HG03025 (cell line): ENCODE data around the gene MAP3K2.
"Not testable (repeated sequence)": the region's sequence is repeated elsewhere in the genome, so short reads cannot be mapped to it uniquely, and the experiment has no call there.

Experiments used
- ATAC-seq: cut with Tn5 transposase; IDR thresholded peaks from one replicate; pipeline ENCODE4 v1.9.1; 2021; ENCODE audit warnings: mild to moderate bottlenecking, moderate library complexity; ENCODE audit not compliant: unreplicated experiment, low FRiP score

MAP3K2 gene

DNA sequence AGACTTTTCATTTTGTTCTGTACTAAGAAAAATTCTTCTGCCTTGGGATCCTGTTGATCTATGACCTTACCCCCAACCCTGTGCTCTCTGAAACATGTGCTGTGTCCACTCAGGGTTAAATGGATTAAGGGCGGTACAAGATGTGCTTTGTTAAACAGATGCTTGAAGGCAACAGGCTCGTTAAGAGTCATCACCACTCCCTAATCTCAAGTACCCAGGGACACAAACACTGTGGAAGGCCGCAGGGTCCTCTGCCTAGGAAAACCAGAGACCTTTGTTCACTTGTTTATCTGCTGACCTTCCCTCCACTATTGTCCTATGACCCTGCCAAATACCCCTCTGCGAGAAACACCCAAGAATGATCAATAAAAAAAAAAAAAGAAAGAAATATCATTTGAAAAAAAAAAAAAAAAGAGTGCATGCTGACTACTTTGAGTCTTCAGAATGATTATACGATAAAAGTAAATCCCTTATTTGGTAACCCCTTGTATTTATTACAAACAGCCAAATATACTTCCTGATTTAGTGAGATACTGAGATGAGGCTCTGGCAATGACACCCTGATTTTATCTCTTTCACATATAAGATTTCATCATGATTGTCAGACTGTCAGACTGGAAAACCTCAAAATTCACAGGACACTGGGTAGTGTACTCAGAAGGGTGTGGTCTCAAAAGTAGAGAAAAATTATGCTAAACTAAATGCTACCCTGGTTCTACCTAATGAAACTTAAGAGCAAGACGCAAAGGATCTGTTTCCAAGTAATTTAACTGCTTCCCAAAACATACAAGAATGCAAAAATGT lies 33.7 kb downstream of the MAP3K2 start:
- not testable (repeated sequence) for ATAC-seq

DNA sequence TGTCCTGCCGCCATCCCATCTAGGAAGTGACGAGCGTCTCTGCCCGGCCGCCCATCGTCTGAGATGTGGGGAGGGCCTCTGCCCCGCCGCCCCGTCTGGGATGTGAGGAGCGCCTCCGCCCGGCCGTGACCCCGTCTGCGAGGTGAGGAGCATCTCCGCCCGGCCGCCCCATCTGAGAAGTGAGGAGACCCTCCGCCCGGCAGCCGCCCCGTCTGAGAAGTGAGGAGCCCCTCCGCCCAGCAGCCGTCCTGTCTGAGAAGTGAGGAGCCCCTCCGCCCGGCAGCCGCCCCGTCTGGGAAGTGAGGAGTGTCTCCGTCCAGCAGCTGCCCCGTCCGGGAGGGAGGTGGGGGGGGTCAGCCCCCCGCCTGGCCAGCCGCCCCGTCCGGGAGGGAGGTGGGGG lies 34.6 kb downstream of the MAP3K2 start:
- not testable (repeated sequence) for ATAC-seq

- ATAC-seq = no peak
Observed at GRCh38 chr2:127351603-127352002, 36.2 kb downstream of the MAP3K2 start.

- ATAC-seq = no peak
Observed at GRCh38 chr2:127348426-127349000, 39.3 kb downstream of the MAP3K2 start.

DNA sequence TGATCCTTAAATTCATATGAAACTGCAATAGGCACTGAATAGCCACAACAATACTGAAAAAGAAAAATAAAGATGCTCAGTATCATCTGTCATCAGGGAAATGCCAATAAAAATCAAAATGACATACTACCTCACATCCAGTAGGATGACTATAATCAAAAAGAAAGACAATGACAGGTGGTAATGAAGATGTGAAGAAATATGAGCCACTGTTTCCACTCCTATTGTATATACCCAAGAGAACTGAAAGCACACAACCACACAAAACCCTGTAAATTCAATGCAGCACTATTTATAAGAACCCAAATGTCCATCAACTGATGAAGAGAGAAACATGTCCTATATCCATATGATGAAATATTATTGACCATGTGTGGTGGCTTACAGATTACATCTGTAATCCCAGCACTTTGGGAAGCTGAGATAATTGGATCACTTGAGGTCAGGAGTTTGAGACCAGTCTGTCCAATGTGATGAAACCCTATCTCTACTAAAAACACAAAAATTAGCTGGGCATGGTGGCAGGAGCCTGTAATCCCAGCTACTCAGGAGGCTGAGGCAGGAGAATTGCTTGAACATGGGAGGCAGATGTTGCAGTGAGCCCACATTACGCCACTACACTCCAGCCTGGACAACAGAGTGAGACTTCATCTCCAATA lies 39.9 kb downstream of the MAP3K2 start:
- no peak for ATAC-seq

DNA sequence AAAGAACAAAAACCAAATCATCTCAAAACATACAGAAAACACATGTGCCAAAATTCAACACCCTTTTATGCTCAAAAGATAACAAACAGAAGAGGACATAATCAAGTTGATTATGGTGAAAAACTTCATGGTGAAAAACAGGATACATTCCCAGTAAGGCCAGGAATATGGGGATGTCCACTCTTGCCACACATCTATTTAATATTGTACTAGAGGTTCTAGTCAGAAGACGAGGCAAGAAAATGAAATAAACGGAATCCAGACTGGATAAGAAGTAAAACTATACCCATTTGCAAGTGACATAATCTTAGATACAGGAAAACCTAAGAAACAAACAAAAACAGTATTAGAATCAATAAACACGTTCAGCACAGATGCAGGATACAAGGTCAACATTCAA lies 40.8 kb downstream of the MAP3K2 start:
- no peak for ATAC-seq

GRCh38 chr2:127343277-127343676 lies 44.5 kb downstream of the MAP3K2 start:
- no peak for ATAC-seq

DNA sequence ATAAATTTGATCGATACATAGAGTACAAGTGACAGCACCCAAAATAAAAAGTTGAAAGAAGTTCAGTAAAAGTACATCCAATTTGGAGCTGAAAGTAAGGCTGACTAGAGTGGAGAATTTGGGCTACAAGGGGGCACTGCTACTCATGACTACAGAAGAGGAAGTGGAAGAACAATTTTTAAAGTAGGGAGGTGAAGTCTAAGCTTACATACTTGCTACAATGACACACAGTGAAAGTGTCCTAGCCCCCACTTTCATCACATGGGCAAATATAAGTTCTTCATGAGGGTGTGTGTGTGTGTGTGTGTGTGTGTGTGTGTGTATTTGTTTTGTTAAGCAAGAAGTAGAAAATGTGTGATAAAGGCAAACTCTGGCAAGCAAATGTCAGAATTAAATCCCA lies 45.7 kb downstream of the MAP3K2 start:
- ATAC-seq = peak; percentile 59

GRCh38 chr2:127332335-127332734 lies 55.4 kb downstream of the MAP3K2 start:
- ATAC-seq = no peak

GRCh38 chr2:127330753-127331152 lies 57.0 kb downstream of the MAP3K2 start:
- ATAC-seq = no peak

GRCh38 chr2:127326289-127326945 lies 61.4 kb downstream of the MAP3K2 start:
- ATAC-seq = no peak

GRCh38 chr2:127324635-127325034 lies 63.1 kb downstream of the MAP3K2 start:
- ATAC-seq = no peak

DNA sequence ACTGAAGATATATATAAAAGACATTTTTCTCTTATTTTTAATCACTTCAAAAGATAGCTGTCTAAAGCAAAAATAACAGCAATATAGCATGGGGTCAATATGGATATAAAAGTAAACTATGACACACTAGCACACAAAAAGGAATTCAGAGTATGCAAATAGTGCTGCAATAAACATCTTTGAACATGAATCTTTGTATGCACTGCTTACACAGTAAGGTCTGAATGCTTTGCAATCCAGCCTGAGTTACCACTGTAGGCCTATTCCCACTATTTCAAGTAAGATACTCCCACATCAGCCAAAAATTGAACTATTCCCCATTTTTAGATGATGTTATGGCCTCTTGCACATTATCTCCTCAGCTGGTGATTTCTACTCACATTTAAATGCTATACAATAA lies 66.5 kb downstream of the MAP3K2 start:
- ATAC-seq = no peak

DNA sequence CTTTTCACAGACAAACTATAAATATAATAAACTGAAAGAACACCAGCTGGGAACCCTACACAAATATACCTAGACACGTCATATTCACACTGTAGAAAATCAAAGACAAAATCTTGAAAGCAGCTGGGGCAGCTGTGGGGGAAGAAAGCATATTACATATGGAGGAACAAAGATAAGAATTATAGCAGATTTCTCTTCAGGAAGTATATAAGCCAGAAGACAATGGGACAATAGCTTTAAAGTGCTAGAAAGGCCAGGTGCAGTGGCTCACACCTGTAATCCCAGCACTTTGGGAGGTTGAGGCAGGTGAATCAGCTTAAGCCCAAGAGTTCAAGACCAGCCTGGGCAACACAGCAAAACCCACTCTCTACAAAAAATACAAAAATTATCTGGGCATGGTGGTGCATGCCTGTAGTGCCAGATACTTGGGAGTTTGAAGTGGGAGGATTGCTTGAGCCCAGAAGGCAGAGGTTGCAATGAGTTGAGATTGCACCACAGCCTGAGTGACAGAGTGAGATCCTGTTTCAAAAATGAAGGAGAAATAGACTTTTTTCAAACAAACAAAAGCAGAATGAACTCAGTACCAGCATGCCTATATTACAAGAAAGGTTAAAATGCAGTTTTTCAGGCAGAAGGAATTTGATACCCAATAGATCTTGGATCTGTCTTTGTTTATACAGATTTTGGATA lies 67.0 kb downstream of the MAP3K2 start:
- no peak for ATAC-seq

DNA sequence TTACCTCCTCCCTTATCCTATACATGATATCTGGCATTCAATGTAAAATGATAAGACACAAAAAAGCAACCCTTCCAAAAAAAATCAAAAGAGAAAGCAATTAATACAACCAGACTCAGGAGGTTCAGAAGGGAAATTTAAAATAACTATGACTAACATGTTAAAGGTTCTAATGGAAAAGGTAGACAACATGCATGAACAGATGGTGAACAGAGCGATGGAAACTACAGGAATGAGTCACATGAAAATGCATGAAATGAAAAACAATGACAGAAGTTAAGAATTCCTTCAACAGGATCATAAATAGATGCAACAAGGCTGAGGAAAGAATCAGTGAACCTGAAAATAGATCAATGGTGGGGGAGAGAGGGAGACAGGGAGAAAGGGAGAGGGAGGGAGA lies 67.7 kb downstream of the MAP3K2 start:
- no peak for ATAC-seq

- no peak for ATAC-seq
Observed at GRCh38 chr2:127314193-127314988, 73.4 kb downstream of the MAP3K2 start.

DNA sequence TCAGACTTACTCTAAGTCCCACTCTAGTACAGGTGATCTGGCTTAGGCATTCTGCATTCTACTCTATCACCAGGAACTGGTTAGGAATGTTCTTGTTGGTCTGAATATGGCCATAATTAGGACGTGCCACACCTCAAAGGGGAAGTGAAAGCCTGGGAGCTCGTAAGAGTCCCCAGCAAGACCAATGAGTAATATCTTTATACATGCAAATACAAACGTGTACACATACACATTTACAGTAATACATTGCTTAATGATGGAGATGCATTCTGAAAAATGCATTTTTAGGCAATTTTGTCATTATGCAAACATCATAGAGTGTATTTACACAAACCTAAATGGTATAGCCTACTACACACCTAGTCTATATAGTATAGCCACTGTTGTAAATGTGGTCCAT lies 74.4 kb downstream of the MAP3K2 start:
- peak; percentile 77 for ATAC-seq

DNA sequence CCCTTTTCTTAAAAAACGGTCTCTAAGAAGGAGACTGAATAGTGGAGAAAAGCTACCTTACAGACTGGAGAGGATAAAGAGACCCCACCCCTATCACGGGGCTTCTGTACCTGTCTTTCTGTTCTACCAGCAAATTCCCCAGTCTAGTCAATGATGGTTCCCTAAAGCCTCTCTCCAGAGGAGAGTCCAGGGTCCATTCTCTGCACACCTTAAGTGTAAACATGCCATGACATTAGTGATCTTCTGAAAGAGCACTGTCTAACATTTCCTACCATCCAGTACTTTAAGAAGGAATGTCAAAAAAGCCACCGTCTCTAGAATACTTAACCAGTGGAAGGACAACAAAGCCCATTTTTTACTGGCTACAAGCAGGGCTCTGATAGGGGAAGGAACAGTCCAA lies 76.8 kb downstream of the MAP3K2 start:
- no peak for ATAC-seq

- no peak for ATAC-seq
Observed at GRCh38 chr2:127309468-127309867, 78.3 kb downstream of the MAP3K2 start.

- ATAC-seq = no peak
Observed at GRCh38 chr2:127308586-127309138, 79.1 kb downstream of the MAP3K2 start.
